NCI-H1436 (cell line): ENCODE measurements around the gene FRK.
"Not testable (repeated sequence)": the region's sequence is repeated elsewhere in the genome, so short reads cannot be mapped to it uniquely, and the experiment has no call there.

Source experiments
- DNase-seq: peaks from one replicate; lab custom pipeline; 2025; lab: John Stamatoyannopoulos, UW

Gene FRK

GRCh38 chr6:116073765-116074440, 13.2 kb upstream of the FRK start:
- DNase-seq = no peak

DNA sequence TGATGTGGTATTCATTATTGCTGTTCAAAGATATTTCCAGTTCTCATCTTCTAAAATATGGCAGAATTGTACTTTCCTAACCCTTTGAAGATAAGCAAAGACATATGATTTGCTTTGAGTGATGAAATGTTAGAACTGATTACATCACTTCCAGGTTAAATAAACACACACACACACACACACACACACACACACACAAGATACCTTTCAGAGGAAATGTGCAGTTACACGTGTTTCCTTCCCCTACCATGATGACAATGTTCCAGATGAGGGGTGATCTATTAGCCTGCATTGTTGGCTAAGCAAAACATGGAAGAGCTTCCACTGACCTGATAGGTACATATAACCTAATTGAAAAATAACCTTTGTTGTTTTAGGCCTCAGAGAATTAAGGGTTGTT, 11.7 kb upstream of the FRK start:
- no peak for DNase-seq

- no peak for DNase-seq
Measured at GRCh38 chr6:116070616-116071389, 10.1 kb upstream of the FRK start.

GRCh38 chr6:116070101-116070500, 9.4 kb upstream of the FRK start:
- DNase-seq = no peak

DNA sequence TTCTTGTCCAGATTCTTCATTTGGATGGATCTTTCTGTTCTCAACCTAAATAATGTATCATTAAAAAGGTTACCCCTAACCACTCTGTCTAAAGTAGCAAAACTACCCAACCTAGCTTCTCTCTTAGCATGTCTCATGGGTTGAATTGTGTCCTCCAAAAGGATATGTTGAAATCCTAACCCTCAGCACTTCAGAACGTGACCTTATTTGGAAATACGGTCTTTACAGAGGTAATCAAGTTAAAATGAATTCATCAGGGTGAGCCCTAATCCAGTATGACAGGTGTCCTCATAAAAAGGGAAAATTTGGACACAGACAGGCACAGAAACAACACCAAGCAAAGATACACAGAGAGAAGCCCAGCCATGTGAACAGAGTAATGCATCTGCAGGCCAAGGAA, 6.1 kb upstream of the FRK start:
- DNase-seq = no peak

DNA sequence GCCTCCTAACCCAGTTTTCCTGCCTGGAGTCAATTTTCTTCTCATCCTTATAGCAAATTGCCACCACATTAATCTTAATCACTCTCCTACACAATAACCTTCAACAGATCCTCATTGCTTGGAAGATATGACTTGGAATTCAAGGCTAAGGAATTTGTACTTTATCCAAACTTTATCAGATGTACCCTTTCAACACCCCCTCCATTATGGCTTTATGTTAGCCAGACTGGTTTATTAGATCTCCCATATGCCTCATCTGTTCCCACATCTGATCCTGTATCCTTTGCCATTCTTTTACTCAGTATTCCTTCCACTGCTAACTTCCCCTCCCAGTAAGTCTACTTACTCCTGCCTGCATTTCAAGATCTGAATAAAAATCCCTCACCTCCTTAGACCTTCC, 4.0 kb upstream of the FRK start:
- DNase-seq = no peak

- DNase-seq = no peak
Measured at GRCh38 chr6:116062496-116062895, 1.8 kb upstream of the FRK start.

DNA sequence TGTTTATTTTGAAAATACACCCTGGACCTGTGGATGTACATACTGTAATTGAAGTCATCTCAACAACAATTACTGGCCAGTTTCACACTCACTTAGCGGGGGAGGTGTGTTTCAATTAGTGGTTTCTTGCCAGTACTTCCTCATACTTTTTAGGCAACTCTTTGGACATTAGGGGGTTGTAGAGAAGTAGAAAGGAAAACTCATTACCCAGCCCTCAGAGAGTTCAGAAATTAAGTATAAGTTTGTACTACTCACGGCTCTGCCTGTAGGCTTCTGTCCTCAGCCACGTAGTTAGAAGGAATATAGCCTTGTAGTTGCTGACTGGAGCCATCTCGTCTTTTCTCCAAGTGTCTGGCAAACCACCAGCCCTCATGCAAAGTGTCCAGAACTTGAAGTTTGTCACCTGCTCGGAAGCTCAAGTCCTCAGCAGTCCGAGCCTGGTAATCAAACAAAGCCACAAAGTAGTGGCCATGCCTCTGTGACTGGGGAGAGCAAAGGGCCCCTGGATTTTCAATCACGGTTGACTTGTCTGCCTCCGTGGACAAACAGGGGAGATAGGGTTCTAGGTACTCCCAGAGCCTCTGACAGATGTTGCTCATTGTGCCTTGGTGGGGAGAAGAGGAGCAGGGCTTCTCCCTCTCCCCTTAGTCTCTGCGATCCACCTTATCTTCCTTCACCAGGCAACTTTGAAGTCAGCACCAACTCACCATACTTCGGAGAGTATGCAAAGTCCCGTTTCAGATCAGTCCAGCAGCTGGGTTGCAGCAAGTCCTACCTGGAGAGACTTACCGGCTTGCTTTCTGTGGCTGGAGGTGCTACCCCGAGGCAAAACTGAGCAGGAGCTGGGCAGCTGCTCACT, 749 bp downstream of the FRK start:
- DNase-seq = no peak

GRCh38 chr6:116057766-116058165, 2.9 kb downstream of the FRK start:
- DNase-seq = no peak

DNA sequence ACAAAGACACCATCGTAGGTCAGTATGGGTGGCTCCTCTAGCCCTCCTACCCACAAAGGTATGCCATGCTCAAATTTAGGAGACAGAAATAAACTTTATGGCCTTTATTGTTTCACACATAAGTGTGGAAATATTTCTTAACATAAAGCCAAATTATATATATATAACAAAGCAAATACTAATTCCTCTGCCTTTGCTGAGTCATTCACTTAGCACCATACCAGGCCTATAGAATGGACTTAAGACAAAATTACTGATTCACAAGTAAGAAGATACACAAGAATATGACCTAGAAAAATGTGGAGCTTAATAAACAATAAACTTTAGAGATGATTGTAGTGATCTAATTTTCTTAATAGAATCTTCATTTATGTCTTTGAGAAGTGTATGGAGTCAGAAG, 5.2 kb downstream of the FRK start:
- DNase-seq = no peak

DNA sequence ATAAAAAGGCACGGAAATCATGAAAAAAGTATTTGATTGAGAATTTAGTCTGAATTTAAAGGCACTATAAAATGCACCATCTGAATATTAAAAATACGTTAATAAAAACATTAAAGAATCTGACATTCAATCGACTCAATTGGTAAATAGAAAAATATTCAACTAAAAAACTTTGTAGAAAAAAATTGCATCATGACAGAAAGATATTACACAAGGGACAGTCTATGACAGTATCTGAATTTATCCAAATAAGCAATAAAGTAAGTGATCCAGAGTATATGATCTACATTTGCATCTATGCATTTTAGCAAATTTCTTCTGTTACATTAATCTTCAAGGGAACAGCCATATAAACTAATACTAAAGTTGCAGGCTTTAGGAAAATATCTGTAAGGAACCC, 9.4 kb downstream of the FRK start:
- no peak for DNase-seq

DNA sequence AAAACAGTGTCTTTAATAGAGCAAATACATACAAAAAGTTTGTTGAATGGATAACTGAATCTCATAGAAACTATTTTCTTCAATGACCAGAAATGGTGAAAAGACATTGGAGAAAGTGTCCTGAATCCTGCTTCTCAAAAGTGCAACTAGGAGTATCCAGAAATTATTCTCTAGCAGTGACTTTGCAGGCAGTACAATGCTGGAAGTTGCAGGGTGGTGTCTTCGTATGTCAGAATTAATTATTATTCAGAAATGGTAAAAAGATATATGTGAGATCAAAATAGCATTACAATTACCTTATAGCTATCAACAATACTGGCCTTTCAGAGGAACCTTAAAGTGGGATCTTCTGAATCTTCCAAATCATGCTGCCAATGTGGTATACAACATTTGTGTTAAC, 10.0 kb downstream of the FRK start:
- DNase-seq = no peak

GRCh38 chr6:116049321-116049720, 11.4 kb downstream of the FRK start:
- no peak for DNase-seq

DNA sequence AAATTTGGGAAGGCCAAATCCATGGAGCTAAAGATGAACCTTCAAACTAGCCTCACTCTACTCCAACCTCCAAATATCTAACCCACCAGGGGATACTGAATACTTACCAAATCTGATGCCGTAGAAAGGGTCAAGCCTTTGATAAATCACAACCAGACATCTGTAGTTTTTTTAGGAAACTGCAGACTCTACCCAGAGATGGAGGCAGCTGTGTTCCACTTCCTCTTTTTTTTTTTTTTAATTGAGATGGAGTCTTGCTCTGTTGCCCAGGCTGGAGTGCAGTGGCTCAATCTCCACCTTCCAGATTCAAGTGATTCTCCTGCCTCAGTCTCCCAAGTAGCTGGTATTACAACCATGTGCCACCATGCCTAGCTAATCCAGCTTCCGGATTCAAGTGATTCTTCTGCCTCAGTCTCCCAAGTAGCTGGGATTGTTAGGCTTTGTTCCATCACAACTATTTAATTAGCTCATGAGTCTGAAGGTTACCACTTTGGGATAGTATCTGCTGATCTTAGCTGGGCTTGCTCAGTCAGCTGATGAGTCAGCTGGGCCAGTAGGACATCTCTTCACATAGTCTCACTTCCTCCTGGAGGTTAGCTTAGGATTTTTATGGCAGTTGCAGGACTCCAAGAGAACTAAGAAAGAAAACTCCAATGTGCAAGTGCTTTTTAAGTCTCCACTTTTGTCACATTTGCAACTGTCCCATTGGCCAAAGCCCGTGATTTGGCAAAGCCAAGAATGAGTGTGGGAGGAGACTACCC, 13.3 kb downstream of the FRK start:
- no peak for DNase-seq

DNA sequence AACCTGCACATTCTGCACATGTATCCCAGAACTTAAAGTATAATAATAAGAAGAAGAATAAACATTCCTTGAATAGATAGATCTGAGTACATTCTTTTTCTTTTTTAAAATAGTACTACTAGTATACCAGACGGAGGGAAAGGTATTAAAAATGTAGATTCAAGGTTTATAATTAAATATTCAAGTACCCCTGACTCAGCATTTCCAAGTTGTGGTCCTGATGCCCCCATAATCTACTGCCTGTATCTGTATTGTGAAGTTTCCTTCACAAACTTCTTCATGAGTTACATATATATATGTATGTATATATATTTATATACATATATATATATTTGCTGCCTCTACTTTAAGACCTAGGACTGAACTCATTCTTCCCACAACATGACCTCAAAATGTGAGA, 14.0 kb downstream of the FRK start:
- no peak for DNase-seq

DNA sequence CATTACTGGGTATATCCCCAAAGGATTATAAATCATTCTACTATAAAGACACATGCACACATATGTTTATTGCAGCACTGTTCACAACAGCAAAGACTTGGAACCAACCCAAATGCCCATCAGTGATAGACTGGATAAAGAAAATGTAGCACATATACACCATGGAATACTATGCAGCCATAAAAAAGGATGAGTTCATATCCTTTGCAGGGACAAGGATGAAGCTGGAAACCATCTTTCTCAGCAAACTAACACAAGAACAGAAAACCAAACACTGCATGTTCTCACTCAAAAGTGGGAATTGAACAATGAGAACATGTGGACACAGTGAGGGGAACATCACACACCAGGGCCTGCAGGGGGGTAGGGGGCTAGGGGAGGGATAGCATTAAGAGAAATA, 14.4 kb downstream of the FRK start:
- DNase-seq = not testable (repeated sequence)

- DNase-seq = no peak
Measured at GRCh38 chr6:116041934-116042333, 18.8 kb downstream of the FRK start.

DNA sequence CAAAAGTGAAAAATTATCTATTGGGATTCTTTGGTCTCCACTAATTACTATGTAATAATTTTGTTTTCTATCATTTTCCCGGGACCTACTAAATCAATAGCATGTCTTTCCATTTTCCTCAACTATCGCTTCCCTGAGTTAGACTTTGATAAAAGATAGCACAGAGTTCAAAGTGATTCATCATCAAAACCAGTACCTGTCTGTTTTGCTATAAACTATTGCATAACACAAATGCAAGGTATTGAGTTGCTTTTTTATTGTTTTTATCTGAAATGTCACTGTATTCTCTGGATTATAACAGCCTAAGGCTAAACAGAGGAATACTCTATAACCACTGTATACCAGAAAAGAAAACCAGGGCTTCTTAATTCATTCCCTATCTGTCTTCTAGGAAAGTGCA, 19.7 kb downstream of the FRK start:
- no peak for DNase-seq

DNA sequence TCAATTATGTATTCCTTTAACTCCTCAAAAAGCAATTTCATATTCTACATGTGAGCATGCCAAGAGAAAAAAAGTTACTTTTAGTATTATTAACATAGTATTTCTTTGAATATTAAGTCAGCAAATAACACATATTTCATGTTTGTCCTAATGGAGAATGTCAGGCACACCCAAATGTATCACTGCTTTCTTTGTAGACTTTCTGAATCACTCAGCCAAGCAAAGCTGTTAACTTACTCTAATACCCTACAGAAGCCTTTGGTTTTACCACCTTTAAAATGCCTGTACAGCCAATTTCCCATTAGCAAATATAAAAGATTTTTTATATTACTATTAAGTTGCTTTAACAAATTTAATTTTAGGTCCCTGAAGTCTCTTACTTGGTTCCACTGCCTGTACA, 23.8 kb downstream of the FRK start:
- DNase-seq = no peak

DNA sequence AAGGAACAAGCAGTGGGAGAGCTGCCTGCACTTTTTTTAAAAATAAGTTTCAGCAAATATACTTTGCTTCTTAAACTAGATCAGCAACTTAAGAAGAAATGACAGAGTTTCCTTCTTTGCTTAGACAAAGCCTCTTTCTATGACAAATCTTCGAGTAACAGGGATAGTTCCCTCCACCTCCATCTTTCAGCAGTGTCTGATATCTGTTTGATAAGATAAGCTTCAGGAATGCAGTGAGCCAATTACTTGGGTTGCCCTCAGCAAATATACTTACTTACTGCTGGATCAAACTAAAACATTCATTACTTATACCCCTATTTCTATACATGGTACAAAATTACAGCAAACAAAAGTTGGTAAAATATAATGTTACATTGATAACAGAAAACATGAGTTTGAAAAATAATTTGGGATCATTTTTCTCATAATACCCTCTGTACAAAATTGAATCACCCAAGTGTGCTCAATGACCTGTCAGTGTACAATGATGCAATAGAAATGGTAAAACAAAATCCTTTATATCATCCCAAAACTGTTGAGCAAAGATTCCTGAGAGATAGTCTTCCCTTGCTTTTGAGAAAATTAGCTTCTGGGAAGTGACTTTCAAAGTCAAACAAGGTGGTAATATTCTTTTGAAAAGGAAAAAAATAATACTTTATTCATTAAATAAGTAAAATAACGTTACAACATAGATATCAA, 24.5 kb downstream of the FRK start:
- no peak for DNase-seq

DNA sequence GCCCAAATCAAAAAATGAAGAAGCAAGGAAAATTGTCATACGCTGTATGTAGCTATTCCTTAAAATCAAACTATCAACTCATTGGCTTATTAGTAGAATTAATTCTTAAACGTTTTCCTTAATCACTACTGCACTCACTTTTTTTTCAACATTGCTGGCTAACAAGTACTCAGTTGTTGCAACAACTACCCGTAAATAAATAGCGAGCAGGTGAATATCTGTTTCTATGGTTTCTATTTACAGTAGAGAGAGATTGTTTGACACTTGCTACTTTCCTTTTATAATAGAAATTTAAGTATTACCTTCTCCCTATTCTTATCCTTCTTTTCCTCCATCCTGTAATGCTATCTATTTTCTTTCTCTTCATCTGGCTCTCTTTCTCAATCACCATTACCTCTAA, 25.1 kb downstream of the FRK start:
- no peak for DNase-seq

DNA sequence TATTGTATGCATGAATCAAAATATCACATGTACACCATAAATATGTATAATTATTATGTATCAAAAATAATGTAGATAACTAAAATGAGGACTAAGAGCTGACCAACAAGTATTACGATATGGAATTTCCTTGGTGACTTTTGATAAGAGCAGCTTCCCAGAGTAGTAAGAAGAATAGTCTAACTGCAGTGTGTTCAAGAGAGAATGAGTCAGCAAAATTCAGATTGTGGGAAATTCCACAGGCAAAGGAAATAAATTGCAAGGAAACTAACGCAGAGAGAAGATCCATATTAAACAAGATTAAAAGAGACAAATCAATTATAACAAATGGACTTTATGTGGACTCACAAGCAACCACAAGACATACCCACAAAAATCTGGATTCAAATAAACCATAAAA, 26.4 kb downstream of the FRK start:
- DNase-seq = no peak
